Astrocyte (in vitro differentiated cells and primary cell): ENCODE data around the gene RNF6. TPM values are rescaled to one million over a fixed set of nuclear protein-coding genes. Genes with fewer than 3 reads are reported as not detected.

Experiments used
- DNase-seq: peaks from one replicate; pipeline ENCODE4 v3.0.0-alpha.2; 2010; ENCODE audit warnings: low read depth
- FAIRE-seq: peaks from 2 replicates; lab custom pipeline; 2011; peaks lifted over from hg19 to GRCh38; lab: Jason Lieb, UNC
- H2AFZ ChIP-seq: 2 replicates; pipeline ENCODE4 v1.6.0; 2012; ENCODE audit warnings: low read depth, low read length, inconsistent platforms
- H3K27ac ChIP-seq: 2 replicates; pipeline ENCODE4 v1.5.1; 2011; ENCODE audit warnings: low read depth, low read length, inconsistent platforms
- H3K27me3 ChIP-seq: 2 replicates; pipeline ENCODE4 v1.6.0; 2011; ENCODE audit warnings: low read length, inconsistent platforms; ENCODE audit not compliant: insufficient read depth
- H3K36me3 ChIP-seq: 2 replicates; pipeline ENCODE4 v1.5.1; 2011; ENCODE audit warnings: low read length, inconsistent platforms; ENCODE audit not compliant: insufficient read depth
- H3K4me1 ChIP-seq: 2 replicates; pipeline ENCODE4 v1.5.1; 2011; ENCODE audit warnings: low read length, inconsistent platforms; ENCODE audit not compliant: insufficient read depth
- H3K4me2 ChIP-seq: 2 replicates; pipeline ENCODE4 v1.6.0; 2012; ENCODE audit warnings: low read length, inconsistent platforms
- H3K4me3 ChIP-seq: 2 replicates; pipeline ENCODE4 v1.5.1; 2011; ENCODE audit warnings: low read depth, mild to moderate bottlenecking, low read length, inconsistent platforms; ENCODE audit not compliant: insufficient read depth
- H3K79me2 ChIP-seq: 2 replicates; pipeline ENCODE4 v1.6.0; 2012; ENCODE audit warnings: mild to moderate bottlenecking, low read length, inconsistent platforms; ENCODE audit not compliant: insufficient read depth
- H3K9ac ChIP-seq: 2 replicates; pipeline ENCODE4 v1.6.0; 2012; ENCODE audit warnings: mild to moderate bottlenecking, low read length, inconsistent platforms
- H3K9me3 ChIP-seq: 2 replicates; pipeline ENCODE4 v1.5.1; 2012; ENCODE audit warnings: low read depth, mild to moderate bottlenecking, low read length, inconsistent platforms; ENCODE audit not compliant: insufficient read depth
- H4K20me1 ChIP-seq: 2 replicates; pipeline ENCODE4 v1.6.0; 2012; ENCODE audit warnings: low read length, inconsistent platforms; ENCODE audit not compliant: insufficient read depth
- H3K27ac Mint-ChIP-seq: one replicate; pipeline ENCODE4 v1.8.0; 2021; ENCODE audit warnings: mild to moderate bottlenecking, mixed read lengths; ENCODE audit not compliant: unreplicated experiment
- H3K27me3 Mint-ChIP-seq: one replicate; pipeline ENCODE4 v1.8.0; 2021; ENCODE audit warnings: low read depth, mixed read lengths; ENCODE audit not compliant: unreplicated experiment
- H3K36me3 Mint-ChIP-seq: one replicate; pipeline ENCODE4 v1.8.0; 2021; ENCODE audit warnings: low read depth, mixed read lengths; ENCODE audit not compliant: unreplicated experiment
- H3K4me1 Mint-ChIP-seq: one replicate; pipeline ENCODE4 v1.8.0; 2021; ENCODE audit warnings: low read depth, mixed read lengths; ENCODE audit not compliant: unreplicated experiment
- H3K4me3 Mint-ChIP-seq: one replicate; pipeline ENCODE4 v1.8.0; 2021; ENCODE audit warnings: mild to moderate bottlenecking, moderate library complexity, mixed read lengths; ENCODE audit not compliant: unreplicated experiment
- H3K9me3 Mint-ChIP-seq: one replicate; pipeline ENCODE4 v1.8.0; 2021; ENCODE audit warnings: mild to moderate bottlenecking, mixed read lengths; ENCODE audit not compliant: unreplicated experiment
- CTCF ChIP-seq: IDR thresholded peaks from 2 replicates; pipeline ENCODE4 v1.5.1; 2011; ENCODE audit warnings: low read depth, mild to moderate bottlenecking, inconsistent platforms, low read length, moderate library complexity; ENCODE audit not compliant: insufficient read depth
- EZH2 ChIP-seq: IDR thresholded peaks from 2 replicates; pipeline ENCODE4 v1.6.1; 2012; ENCODE audit warnings: mild to moderate bottlenecking, low read length, inconsistent platforms; ENCODE audit not compliant: insufficient read depth
- total RNA-seq: library from RNA; stranded (reverse); gene quantifications from 2 replicates; pipeline ENCODE4 v1.2.1, GENCODE V29; 2021

Gene RNF6
- total RNA-seq, 1 donor from 2014 or later, result 51.7 TPM

DNA sequence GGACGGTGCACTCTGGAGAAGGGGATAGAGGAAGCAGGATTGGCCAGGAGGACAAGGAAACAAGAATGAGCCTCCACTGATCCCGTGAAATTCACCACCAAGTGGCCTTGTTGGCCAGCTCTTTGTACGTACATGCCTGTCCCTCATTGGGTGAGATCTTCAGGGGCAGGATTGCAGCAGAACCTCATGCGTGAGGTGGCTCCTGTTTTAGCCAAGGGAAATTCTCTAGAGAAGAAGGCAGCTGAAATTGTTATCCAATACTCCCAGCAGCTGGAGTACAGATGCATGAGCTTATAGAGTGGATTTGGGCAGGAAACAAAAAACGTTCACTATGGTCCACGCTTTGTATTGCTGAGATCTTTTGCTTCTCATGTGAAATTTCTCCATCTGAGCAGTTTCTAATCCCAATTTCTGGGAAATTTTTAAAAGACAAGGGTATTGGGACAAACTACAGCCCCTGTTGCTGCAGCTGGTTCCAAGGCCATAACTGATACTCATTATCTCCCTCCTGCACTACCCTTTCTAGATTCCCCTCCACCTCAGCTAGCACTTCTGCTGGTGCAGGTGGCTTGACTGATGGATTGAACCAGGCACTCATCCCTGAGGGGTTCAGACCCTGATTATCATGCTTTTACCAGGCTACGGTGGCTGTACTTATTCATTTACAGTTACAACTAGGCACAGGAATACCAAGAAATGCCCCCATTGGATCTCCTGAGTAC lies 3.9 kb upstream of the RNF6 start:
- Mint-ChIP-seq H3K27me3 (peaks cover 5% of the 10 kb centered on the region), H3K4me3 (no peak overlapping the region), H3K9me3 (no peaks in the 10 kb centered on the region), H3K27ac (no peak overlapping the region), H3K4me1 (peaks cover 8% of the 10 kb centered on the region), H3K36me3 (peaks cover 2% of the 10 kb centered on the region)
- Histone ChIP-seq H3K79me2 (peaks cover 4% of the 10 kb centered on the region), H3K4me1 (peaks cover under 1% of the 10 kb centered on the region), H3K27me3 (peaks cover 2% of the 10 kb centered on the region), H4K20me1 (no peaks in the 10 kb centered on the region), H3K9ac (no peak overlapping the region), H3K27ac (no peak overlapping the region), H3K9me3 (no peaks in the 10 kb centered on the region), H3K4me2 (no peak overlapping the region), H3K36me3 (no peaks in the 10 kb centered on the region), H2AFZ (no peak overlapping the region), H3K4me3 (no peak overlapping the region)
- DNase-seq (no peak), FAIRE-seq (no peak)
- no peak for TF ChIP-seq CTCF
- no peak for TF ChIP-seq EZH2

- Histone ChIP-seq H2AFZ (peak overlapping the region; percentile 97), H3K4me2 (peak overlapping the region; percentile 89), H3K4me1 (peaks cover 17% of the 10 kb centered on the region), H3K4me3 (peak overlapping the region; percentile 84), H3K9ac (peak overlapping the region; percentile 92), H3K27ac (peak overlapping the region; percentile 95), H3K36me3 (peaks cover 20% of the 10 kb centered on the region), H4K20me1 (peaks cover 5% of the 10 kb centered on the region), H3K79me2 (peaks cover 24% of the 10 kb centered on the region), H3K27me3 (peaks cover under 1% of the 10 kb centered on the region), H3K9me3 (no peaks in the 10 kb centered on the region)
- FAIRE-seq, result no peak
- Mint-ChIP-seq H3K36me3 (peaks cover 1% of the 10 kb centered on the region), H3K27ac (peak overlapping the region; percentile 98), H3K4me3 (peak overlapping the region; percentile 99), H3K27me3 (peaks cover 4% of the 10 kb centered on the region), H3K4me1 (peaks cover 18% of the 10 kb centered on the region), H3K9me3 (no peaks in the 10 kb centered on the region)
- no peak for TF ChIP-seq CTCF
- TF ChIP-seq EZH2, result no peak
- no peak for DNase-seq
Measured at GRCh38 chr13:26222520-26223046, 469 bp upstream of the RNF6 start.

- peak overlapping the region; percentile 98 for H3K27ac Mint-ChIP-seq
- DNase-seq, result no peak
- Histone ChIP-seq H3K9ac (peak overlapping the region; percentile 92), H3K9me3 (no peaks in the 10 kb centered on the region), H3K27ac (peak overlapping the region; percentile 95), H3K4me3 (peak overlapping the region; percentile 84), H4K20me1 (peaks cover 5% of the 10 kb centered on the region), H3K4me2 (peak overlapping the region; percentile 89), H3K4me1 (peaks cover 17% of the 10 kb centered on the region), H2AFZ (peak overlapping the region; percentile 97), H3K79me2 (peaks cover 24% of the 10 kb centered on the region), H3K36me3 (peaks cover 28% of the 10 kb centered on the region), H3K27me3 (no peaks in the 10 kb centered on the region)
- no peaks in the 10 kb centered on the region for H3K27me3 Mint-ChIP-seq
- no peak for TF ChIP-seq EZH2
- no peak for TF ChIP-seq CTCF
- no peak for FAIRE-seq
- H3K36me3 Mint-ChIP-seq, result peaks cover 2% of the 10 kb centered on the region
- H3K9me3 Mint-ChIP-seq, result no peaks in the 10 kb centered on the region
- peaks cover 18% of the 10 kb centered on the region for H3K4me1 Mint-ChIP-seq
- peak overlapping the region; percentile 99 for H3K4me3 Mint-ChIP-seq
Measured at GRCh38 chr13:26221399-26221720, 754 bp downstream of the RNF6 start.
